Esophagus squamous epithelium (tissue), 5 donors: ENCODE data around the gene S1PR3. TPM values are rescaled to one million over a fixed set of nuclear protein-coding genes. Genes with fewer than 3 reads are reported as not detected.

Experiments used
- DNase-seq: peaks from one replicate; lab custom pipeline; 2025; lab: John Stamatoyannopoulos, UW
- H3K27ac ChIP-seq, 4 donors: fragments of 200-600 bp; sonication (generic); one replicate each; pipeline ENCODE4 v1.5.1; 2016 to 2019; ENCODE audit warnings: mild to moderate bottlenecking in 1 of 4
- H3K27me3 ChIP-seq, 4 donors: fragments of 200-600 bp; sonication (generic); 1 replicate in 3 of 4; 2 replicates in 1 of 4; pipeline versions ENCODE4 v1.5.1 to v1.6.0; 2017 to 2021; ENCODE audit warnings: antibody characterized with exemption in 1 of 4
- H3K36me3 ChIP-seq, 3 donors: fragments of 200-600 bp; sonication (generic); one replicate each; pipeline ENCODE4 v1.5.1; 2016 to 2019
- H3K4me1 ChIP-seq, 3 donors: fragments of 200-600 bp; sonication (generic); one replicate each; pipeline ENCODE4 v1.5.1; 2017 to 2019
- H3K4me3 ChIP-seq, 4 donors: fragments of 200-600 bp; sonication (generic); 1 replicate in 3 of 4; 2 replicates in 1 of 4; pipeline ENCODE4 v1.5.1; 2016 to 2019; ENCODE audit warnings: mild to moderate bottlenecking in 2 of 4, moderate library complexity in 1 of 4
- H3K9me3 ChIP-seq, 3 donors: fragments of 200-600 bp; sonication (generic); one replicate each; pipeline ENCODE4 v1.5.1; 2016 to 2019
- CTCF ChIP-seq, 6 experiments: fragments of 450-650 bp in 4 of 6; fragments of 200-600 bp in 2 of 6; sonication (generic) in 2 of 6; IDR thresholded peaks; one replicate each; pipeline ENCODE4 v1.5.1; 2016 to 2019; ENCODE audit warnings: antibody characterized with exemption in 6 of 6, mild to moderate bottlenecking in 4 of 6, moderate library complexity in 4 of 6
- POLR2A ChIP-seq, 4 donors: fragments of 450-650 bp; IDR thresholded peaks; one replicate each; pipeline ENCODE4 v1.6.1; 2017; ENCODE audit warnings: antibody characterized with exemption in 4 of 4, mild to moderate bottlenecking in 4 of 4, moderate library complexity in 3 of 4
- WGBS, 2 donors: methylation state at CpG; one replicate each; pipeline ENCODE4 v1.1.5; 2018; 5-methylcytosine and 5-hydroxymethylcytosine counted together
- intact Hi-C: fragments of 100-400 bp; cut with DNase I; formaldehyde crosslinking; loops from one replicate; pipeline ENCODE4 v1.15.0; 2022
- total RNA-seq, 4 donors: library from RNA; depleted of rRNA; stranded (reverse); fragments of >200 nt; gene quantifications; one replicate each; pipeline ENCODE4 v1.1.0, GENCODE V29; 2016
- donor health status: DM: yes; HTN: yes; CAD: no.

Gene S1PR3
- total RNA-seq, 4 donors from 2014 or later, result 1.3 to 14.3 (median 6.8) TPM

GRCh38 chr9:89000371-89000781 lies 9.1 kb downstream of the S1PR3 start:
- intact Hi-C loops, result loop anchor here (5.0 to 10.0 kb wide), 2 partner anchors 274 to 408 kb away; no protein-coding TSS in a partner anchor
- DNase-seq, result no peak
- Histone ChIP-seq H3K36me3 (no peaks in the 10 kb centered on the region), H3K4me3 (no peak overlapping the region), H3K27ac (peak overlapping the region; percentile 18 to 72 (median 56)), H3K9me3 (no peaks in the 10 kb centered on the region), H3K4me1 (peaks cover 14 to 58% (median 16%) of the 10 kb centered on the region in 3 donors), H3K27me3 (peaks cover 0 to 11% (median 0%) of the 10 kb centered on the region in 4 donors)
- TF ChIP-seq POLR2A (IDR thresholded peaks at IDR 0.05) (no peak), CTCF (IDR thresholded peaks at IDR 0.05) (no peak)
- 71 to 79% methylated on average over 7 to 8 of the region's 9 CpGs for WGBS, 2 donors

GRCh38 chr9:89000973-89001916 lies 10.0 kb downstream of the S1PR3 start:
- Histone ChIP-seq H3K4me1 (peaks cover 14 to 52% (median 16%) of the 10 kb centered on the region in 3 donors), H3K4me3 (peak overlapping the region in 1 of 4 donors; percentile 49), H3K9me3 (no peaks in the 10 kb centered on the region), H3K36me3 (no peaks in the 10 kb centered on the region), H3K27ac (peak overlapping the region; percentile 3 to 72 (median 56)), H3K27me3 (peaks cover 0 to 11% (median 0%) of the 10 kb centered on the region in 4 donors)
- no peak for DNase-seq
- intact Hi-C loops, result loop anchor here (5.0 to 10.0 kb wide), 2 partner anchors 274 to 409 kb away; no protein-coding TSS in a partner anchor
- 29 to 46% methylated on average over 20 to 30 of the region's 52 CpGs for whole genome bisulfite sequencing, 2 donors
- TF ChIP-seq POLR2A (IDR thresholded peaks at IDR 0.05) (no peak), CTCF (IDR thresholded peaks at IDR 0.05) (peak; percentile 65 to 85 (median 75))

DNA sequence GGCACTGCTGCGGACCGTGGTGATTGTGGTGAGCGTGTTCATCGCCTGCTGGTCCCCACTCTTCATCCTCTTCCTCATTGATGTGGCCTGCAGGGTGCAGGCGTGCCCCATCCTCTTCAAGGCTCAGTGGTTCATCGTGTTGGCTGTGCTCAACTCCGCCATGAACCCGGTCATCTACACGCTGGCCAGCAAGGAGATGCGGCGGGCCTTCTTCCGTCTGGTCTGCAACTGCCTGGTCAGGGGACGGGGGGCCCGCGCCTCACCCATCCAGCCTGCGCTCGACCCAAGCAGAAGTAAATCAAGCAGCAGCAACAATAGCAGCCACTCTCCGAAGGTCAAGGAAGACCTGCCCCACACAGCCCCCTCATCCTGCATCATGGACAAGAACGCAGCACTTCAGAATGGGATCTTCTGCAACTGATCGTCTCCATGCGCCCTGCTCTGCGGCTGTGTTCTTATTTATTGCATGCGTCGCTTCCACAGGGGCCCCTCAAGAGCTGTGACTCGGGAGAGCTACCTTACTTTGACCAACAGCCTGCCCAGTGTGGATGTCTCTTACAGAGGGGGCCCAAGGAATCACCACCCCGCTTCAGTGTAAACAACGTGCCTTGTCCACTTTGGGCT lies 10.8 kb downstream of the S1PR3 start:
- H3K4me1 ChIP-seq, result peaks cover 14 to 47% (median 16%) of the 10 kb centered on the region in 3 donors
- H3K9me3 ChIP-seq, result no peaks in the 10 kb centered on the region
- peak overlapping the region in 2 of 4 donors; percentile 59 to 72 for H3K27ac ChIP-seq
- WGBS, 2 donors, result 82 to 83% methylated on average over 12 of the region's 27 CpGs
- H3K4me3 ChIP-seq, result no peak overlapping the region
- intact Hi-C loops, result loop anchor here (5.0 to 10.0 kb wide), 2 partner anchors 273 to 410 kb away; no protein-coding TSS in a partner anchor
- H3K36me3 ChIP-seq, result no peaks in the 10 kb centered on the region
- H3K27me3 ChIP-seq, result peaks cover 0 to 11% (median 0%) of the 10 kb centered on the region in 4 donors
- DNase-seq, result no peak
- no peak for TF ChIP-seq POLR2A (IDR thresholded peaks at IDR 0.05)
- TF ChIP-seq CTCF (IDR thresholded peaks at IDR 0.05), result no peak

- 65 to 83% methylated on average over 5 to 6 of the region's 6 CpGs for WGBS, 2 donors
- no peak for TF ChIP-seq CTCF (IDR thresholded peaks at IDR 0.05)
- TF ChIP-seq POLR2A (IDR thresholded peaks at IDR 0.05), result no peak
- Histone ChIP-seq H3K27me3 (peaks cover 0 to 11% (median 0%) of the 10 kb centered on the region in 4 donors), H3K36me3 (no peaks in the 10 kb centered on the region), H3K27ac (no peak overlapping the region), H3K9me3 (no peaks in the 10 kb centered on the region), H3K4me3 (no peak overlapping the region), H3K4me1 (peaks cover 14 to 37% (median 16%) of the 10 kb centered on the region in 3 donors)
- no peak for DNase-seq
- intact Hi-C loops, result loop anchor here (5.0 to 10.0 kb wide), 2 partner anchors 272 to 411 kb away; no protein-coding TSS in a partner anchor
Measured at GRCh38 chr9:89002987-89003386, 11.7 kb downstream of the S1PR3 start.
